ENCODE measurements around the gene SYNGR1.

Gene SYNGR1

DNA sequence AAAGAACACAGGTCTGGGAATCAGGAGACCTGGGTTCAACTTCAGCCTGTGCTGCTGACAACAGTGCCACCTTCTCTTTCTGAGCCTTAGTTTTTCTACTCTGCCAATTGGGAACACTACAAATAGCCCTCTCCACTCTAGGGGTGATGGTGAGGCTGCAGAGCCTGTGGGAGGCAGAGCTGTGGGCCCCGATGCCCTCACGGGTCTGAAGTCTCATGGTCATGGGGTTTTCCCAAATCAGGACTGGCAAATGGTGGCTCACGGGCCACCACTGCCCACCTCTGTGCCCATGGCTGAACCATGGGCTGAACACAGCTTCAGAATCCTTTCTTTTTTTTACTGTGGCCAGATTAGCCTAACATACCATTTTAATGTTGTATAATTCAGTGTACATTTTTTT is 19.8 kb downstream of the SYNGR1 start:
- no peaks in the 10 kb centered on the region for H3K27me3 ChIP-seq (ENCODE audit: control insufficient read depth in 1 of 2, insufficient read depth in 1 of 2, low read length in 2 of 2)

DNA sequence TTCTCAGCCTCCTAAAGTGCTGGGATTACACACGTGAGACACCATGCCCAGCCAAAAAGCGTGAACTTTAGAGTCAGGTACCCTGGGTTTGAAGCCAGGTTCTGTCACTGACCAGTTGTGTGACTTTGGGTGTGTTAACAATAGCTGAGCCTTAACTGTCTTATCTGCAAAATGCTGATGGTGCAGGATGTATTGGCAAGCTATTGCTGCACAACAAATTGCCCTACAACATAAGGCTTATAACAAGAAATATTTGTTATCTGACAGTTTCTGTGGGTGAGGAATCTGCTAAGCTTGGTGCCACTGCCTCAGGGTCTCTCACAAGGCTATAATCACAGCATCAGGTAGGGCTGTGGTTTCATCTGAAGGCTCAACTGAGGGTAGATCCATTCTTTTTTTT is 21.9 kb downstream of the SYNGR1 start:
- no peak overlapping the region for H2BK120ac ChIP-seq (ENCODE audit: low read depth, low read length)
- no peak overlapping the region for H3K18ac ChIP-seq (ENCODE audit: low read depth in 1 of 2, low read length in 2 of 2)
- H3K23ac ChIP-seq (ENCODE audit: low read length in 2 of 2), result no peak overlapping the region
- H3K9me3 ChIP-seq (ENCODE audit: control insufficient read depth, low read length), result no peaks in the 10 kb centered on the region
- peaks cover 3% of the 10 kb centered on the region for H3K4me1 ChIP-seq (ENCODE audit: control insufficient read depth, insufficient read depth, low read depth, low read length)
- no peak overlapping the region for H3K4ac ChIP-seq (ENCODE audit: low read depth in 1 of 2, low read length in 2 of 2)
- no peak overlapping the region for H3K4me2 ChIP-seq (ENCODE audit: low read length, poor library complexity, severe bottlenecking)
- H2AK5ac ChIP-seq (ENCODE audit: low read length, severe bottlenecking), result no peak overlapping the region
- no peaks in the 10 kb centered on the region for H3K27me3 ChIP-seq (ENCODE audit: control insufficient read depth in 1 of 2, insufficient read depth in 1 of 2, low read length in 2 of 2)
- H4K8ac ChIP-seq (ENCODE audit: low read length), result no peak overlapping the region
- WGBS, result 85% methylated on average over 2 of the region's 2 CpGs
- peaks cover 20% of the 10 kb centered on the region for H3K79me1 ChIP-seq (replicated peaks; ENCODE audit: low read length, poor library complexity, severe bottlenecking)
- no peak for DNase-seq
- H3K14ac ChIP-seq (ENCODE audit: low read length in 2 of 2), result no peak overlapping the region
- H2BK15ac ChIP-seq (ENCODE audit: low read depth, poor library complexity, severe bottlenecking), result no peak overlapping the region
- H3K36me3 ChIP-seq (ENCODE audit: control insufficient read depth in 1 of 2, insufficient read depth in 2 of 2, low read depth in 1 of 2, low read length in 2 of 2), result peaks cover 0 to 35% of the 10 kb centered on the region in 2 experiments
- H2BK5ac ChIP-seq (ENCODE audit: low read depth, low read length, poor library complexity, severe bottlenecking), result no peak overlapping the region
- H4K91ac ChIP-seq (ENCODE audit: low read length), result no peak overlapping the region
- no peak overlapping the region for H2BK12ac ChIP-seq (ENCODE audit: low read length in 2 of 2)
- H3K27ac ChIP-seq (ENCODE audit: low read length, poor library complexity, severe bottlenecking), result no peak overlapping the region
- no peak overlapping the region for H3K9ac ChIP-seq (ENCODE audit: low read length)
- H3K4me3 ChIP-seq (ENCODE audit: insufficient read depth in 1 of 2, low read depth in 1 of 2, low read length in 2 of 2), result peak overlapping the region in 1 of 2 experiments; percentile 15
- no peak overlapping the region for H2AFZ ChIP-seq (ENCODE audit: low read depth, low read length)

More for the DNA sequence above, 19.8 kb downstream of the SYNGR1 start:
- Histone ChIP-seq H2BK15ac (ENCODE audit: low read depth, poor library complexity, severe bottlenecking) (no peak overlapping the region), H3K4me1 (ENCODE audit: control insufficient read depth, insufficient read depth, low read depth, low read length) (peaks cover 10% of the 10 kb centered on the region), H3K4ac (ENCODE audit: low read depth in 1 of 2, low read length in 2 of 2) (no peak overlapping the region), H3K9me3 (ENCODE audit: control insufficient read depth, low read length) (no peaks in the 10 kb centered on the region), H3K4me2 (ENCODE audit: low read length, poor library complexity, severe bottlenecking) (no peak overlapping the region), H3K23ac (ENCODE audit: low read length in 2 of 2) (no peak overlapping the region), H3K36me3 (ENCODE audit: control insufficient read depth in 1 of 2, insufficient read depth in 2 of 2, low read depth in 1 of 2, low read length in 2 of 2) (peaks cover 0 to 16% of the 10 kb centered on the region in 2 experiments), H2AK5ac (ENCODE audit: low read length, severe bottlenecking) (no peak overlapping the region), H2BK120ac (ENCODE audit: low read depth, low read length) (no peak overlapping the region), H2BK12ac (ENCODE audit: low read length in 2 of 2) (no peak overlapping the region), H4K91ac (ENCODE audit: low read length) (no peak overlapping the region), H3K14ac (ENCODE audit: low read length in 2 of 2) (no peak overlapping the region), H4K8ac (ENCODE audit: low read length) (no peak overlapping the region), H3K9ac (ENCODE audit: low read length) (no peak overlapping the region), H3K4me3 (ENCODE audit: insufficient read depth in 1 of 2, low read depth in 1 of 2, low read length in 2 of 2) (no peak overlapping the region), H3K18ac (ENCODE audit: low read depth in 1 of 2, low read length in 2 of 2) (no peak overlapping the region), H3K27ac (ENCODE audit: low read length, poor library complexity, severe bottlenecking) (no peak overlapping the region), H2AFZ (ENCODE audit: low read depth, low read length) (no peak overlapping the region), H3K79me1 (replicated peaks; ENCODE audit: low read length, poor library complexity, severe bottlenecking) (peaks cover 20% of the 10 kb centered on the region), H2BK5ac (ENCODE audit: low read depth, low read length, poor library complexity, severe bottlenecking) (no peak overlapping the region)
- DNase-seq, result no peak
- 97% methylated on average over 3 of the region's 3 CpGs for WGBS

DNA sequence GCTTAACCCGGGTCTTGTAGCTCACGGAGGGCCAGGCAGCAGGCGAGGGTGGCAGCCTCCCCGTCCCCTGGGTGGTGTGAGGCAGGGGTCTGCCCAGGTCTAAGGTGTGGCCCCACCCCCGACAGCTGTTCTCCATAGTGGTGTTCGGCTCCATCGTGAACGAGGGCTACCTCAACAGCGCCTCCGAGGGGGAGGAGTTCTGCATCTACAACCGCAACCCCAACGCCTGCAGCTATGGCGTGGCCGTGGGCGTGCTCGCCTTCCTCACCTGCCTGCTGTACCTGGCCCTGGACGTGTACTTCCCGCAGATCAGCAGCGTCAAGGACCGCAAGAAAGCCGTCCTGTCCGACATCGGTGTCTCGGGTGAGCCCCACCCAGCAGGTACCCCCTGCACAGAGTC is 24.4 kb downstream of the SYNGR1 start:
- H2AFZ ChIP-seq (ENCODE audit: low read depth, low read length), result no peak overlapping the region
- H2BK120ac ChIP-seq (ENCODE audit: low read depth, low read length), result no peak overlapping the region
- no peaks in the 10 kb centered on the region for H3K27me3 ChIP-seq (ENCODE audit: control insufficient read depth in 1 of 2, insufficient read depth in 1 of 2, low read length in 2 of 2)
- no peak overlapping the region for H2AK5ac ChIP-seq (ENCODE audit: low read length, severe bottlenecking)
- H3K9me3 ChIP-seq (ENCODE audit: control insufficient read depth, low read length), result no peaks in the 10 kb centered on the region
- no peak overlapping the region for H3K4ac ChIP-seq (ENCODE audit: low read depth in 1 of 2, low read length in 2 of 2)
- H3K4me2 ChIP-seq (ENCODE audit: low read length, poor library complexity, severe bottlenecking), result no peak overlapping the region
- peaks cover 2% of the 10 kb centered on the region for H3K4me1 ChIP-seq (ENCODE audit: control insufficient read depth, insufficient read depth, low read depth, low read length)
- H3K4me3 ChIP-seq (ENCODE audit: insufficient read depth in 1 of 2, low read depth in 1 of 2, low read length in 2 of 2), result no peak overlapping the region
- no peak for DNase-seq
- H4K91ac ChIP-seq (ENCODE audit: low read length), result no peak overlapping the region
- H3K18ac ChIP-seq (ENCODE audit: low read depth in 1 of 2, low read length in 2 of 2), result no peak overlapping the region
- H4K8ac ChIP-seq (ENCODE audit: low read length), result no peak overlapping the region
- H2BK15ac ChIP-seq (ENCODE audit: low read depth, poor library complexity, severe bottlenecking), result no peak overlapping the region
- H3K36me3 ChIP-seq (ENCODE audit: control insufficient read depth in 1 of 2, insufficient read depth in 2 of 2, low read depth in 1 of 2, low read length in 2 of 2), result peaks cover 0 to 51% of the 10 kb centered on the region in 2 experiments
- H3K9ac ChIP-seq (ENCODE audit: low read length), result no peak overlapping the region
- no peak overlapping the region for H3K27ac ChIP-seq (ENCODE audit: low read length, poor library complexity, severe bottlenecking)
- no peak overlapping the region for H2BK5ac ChIP-seq (ENCODE audit: low read depth, low read length, poor library complexity, severe bottlenecking)
- H3K79me1 ChIP-seq (replicated peaks; ENCODE audit: low read length, poor library complexity, severe bottlenecking), result peaks cover 12% of the 10 kb centered on the region
- H2BK12ac ChIP-seq (ENCODE audit: low read length in 2 of 2), result no peak overlapping the region
- no peak overlapping the region for H3K23ac ChIP-seq (ENCODE audit: low read length in 2 of 2)
- 91% methylated on average over 24 of the region's 24 CpGs for WGBS
- no peak overlapping the region for H3K14ac ChIP-seq (ENCODE audit: low read length in 2 of 2)

DNA sequence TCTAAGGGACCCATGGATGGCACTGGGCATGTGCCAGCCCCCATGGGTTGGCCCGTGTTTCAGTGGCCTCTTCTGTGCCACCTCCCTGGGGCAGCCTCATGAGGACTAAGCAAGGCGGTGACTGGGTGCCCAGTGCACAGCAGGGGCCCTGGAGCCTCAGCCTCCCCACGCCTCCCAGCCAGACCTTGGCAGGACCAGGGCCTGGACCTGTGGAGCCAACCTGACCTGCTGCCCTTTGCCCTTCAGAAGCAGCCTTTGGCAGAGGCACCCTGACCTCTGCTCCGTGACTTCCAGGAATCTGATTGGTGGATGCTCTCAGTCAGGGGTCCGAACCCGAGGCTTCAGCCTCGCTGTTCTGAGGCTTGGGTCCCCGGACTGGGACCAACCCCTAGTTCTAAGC is 25.0 kb downstream of the SYNGR1 start:
- peaks cover 0 to 49% of the 10 kb centered on the region in 2 experiments for H3K36me3 ChIP-seq (ENCODE audit: control insufficient read depth in 1 of 2, insufficient read depth in 2 of 2, low read depth in 1 of 2, low read length in 2 of 2)
- no peak overlapping the region for H3K27ac ChIP-seq (ENCODE audit: low read length, poor library complexity, severe bottlenecking)
- no peak overlapping the region for H3K14ac ChIP-seq (ENCODE audit: low read length in 2 of 2)
- no peak overlapping the region for H2AK5ac ChIP-seq (ENCODE audit: low read length, severe bottlenecking)
- no peak overlapping the region for H2AFZ ChIP-seq (ENCODE audit: low read depth, low read length)
- DNase-seq, result no peak
- H2BK5ac ChIP-seq (ENCODE audit: low read depth, low read length, poor library complexity, severe bottlenecking), result no peak overlapping the region
- no peak overlapping the region for H3K18ac ChIP-seq (ENCODE audit: low read depth in 1 of 2, low read length in 2 of 2)
- H3K9me3 ChIP-seq (ENCODE audit: control insufficient read depth, low read length), result no peaks in the 10 kb centered on the region
- H3K4me3 ChIP-seq (ENCODE audit: insufficient read depth in 1 of 2, low read depth in 1 of 2, low read length in 2 of 2), result no peak overlapping the region
- H3K79me1 ChIP-seq (replicated peaks; ENCODE audit: low read length, poor library complexity, severe bottlenecking), result peaks cover 6% of the 10 kb centered on the region
- WGBS, result 93% methylated on average over 8 of the region's 8 CpGs
- no peak overlapping the region for H4K91ac ChIP-seq (ENCODE audit: low read length)
- H4K8ac ChIP-seq (ENCODE audit: low read length), result no peak overlapping the region
- H3K4me2 ChIP-seq (ENCODE audit: low read length, poor library complexity, severe bottlenecking), result no peak overlapping the region
- H2BK120ac ChIP-seq (ENCODE audit: low read depth, low read length), result no peak overlapping the region
- H3K4ac ChIP-seq (ENCODE audit: low read depth in 1 of 2, low read length in 2 of 2), result no peak overlapping the region
- H2BK12ac ChIP-seq (ENCODE audit: low read length in 2 of 2), result no peak overlapping the region
- H3K4me1 ChIP-seq (ENCODE audit: control insufficient read depth, insufficient read depth, low read depth, low read length), result peaks cover 2% of the 10 kb centered on the region
- H3K23ac ChIP-seq (ENCODE audit: low read length in 2 of 2), result no peak overlapping the region
- no peak overlapping the region for H2BK15ac ChIP-seq (ENCODE audit: low read depth, poor library complexity, severe bottlenecking)
- H3K9ac ChIP-seq (ENCODE audit: low read length), result no peak overlapping the region
- H3K27me3 ChIP-seq (ENCODE audit: control insufficient read depth in 1 of 2, insufficient read depth in 1 of 2, low read length in 2 of 2), result no peaks in the 10 kb centered on the region
